Measurements from ENCODE around the gene FILIP1L. TPM values are rescaled to one million over a fixed set of nuclear protein-coding genes. Genes with fewer than 3 reads are reported as not detected.

The FILIP1L gene
- total and polyA plus RNA-seq, 2 experiments from 2014 or later, result 0.45 to 0.82 TPM

DNA sequence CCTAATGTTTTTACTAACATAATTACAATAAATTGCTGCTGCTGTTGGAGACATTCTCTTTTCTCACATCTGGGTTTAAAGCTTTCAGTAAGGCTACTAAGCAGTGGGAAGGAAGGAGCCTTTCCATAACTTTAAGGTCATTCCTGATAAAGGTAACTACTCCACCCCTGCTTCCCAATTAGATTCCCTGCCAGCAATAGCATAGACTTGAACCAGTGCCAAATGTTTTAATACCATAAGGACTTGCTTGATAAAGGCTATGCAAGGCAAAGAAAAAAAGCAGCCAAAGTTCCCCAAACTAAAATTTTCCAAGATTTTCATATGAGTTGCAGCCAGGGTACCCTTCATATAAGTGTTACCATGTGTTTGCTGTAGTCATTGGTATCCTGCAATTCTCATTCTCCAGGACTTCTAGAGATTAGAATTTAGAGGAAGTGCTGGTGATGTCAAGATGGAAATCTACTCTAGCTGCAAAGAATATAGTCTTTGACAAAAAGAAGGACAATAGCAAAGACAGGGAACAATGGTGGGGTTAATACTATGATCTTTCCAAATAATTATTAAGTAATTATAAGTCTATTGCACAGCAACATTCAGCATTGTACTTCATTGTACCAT, 106.1 kb downstream of the FILIP1L start:
- no peaks in the 10 kb centered on the region for H3K27me3 ChIP-seq
- H3K36me3 ChIP-seq, result no peaks in the 10 kb centered on the region
- DNase-seq (ENCODE audit: low read depth in 1 of 2, low spot score in 1 of 2), result peak in 1 of 2 donors; percentile 30
- H3K27ac ChIP-seq, result no peak overlapping the region
- H3K4me1 ChIP-seq (ENCODE audit: low read depth), result peaks cover 4% of the 10 kb centered on the region
- no peak overlapping the region for H3K4me3 ChIP-seq
- TF ChIP-seq, protein P1, sequence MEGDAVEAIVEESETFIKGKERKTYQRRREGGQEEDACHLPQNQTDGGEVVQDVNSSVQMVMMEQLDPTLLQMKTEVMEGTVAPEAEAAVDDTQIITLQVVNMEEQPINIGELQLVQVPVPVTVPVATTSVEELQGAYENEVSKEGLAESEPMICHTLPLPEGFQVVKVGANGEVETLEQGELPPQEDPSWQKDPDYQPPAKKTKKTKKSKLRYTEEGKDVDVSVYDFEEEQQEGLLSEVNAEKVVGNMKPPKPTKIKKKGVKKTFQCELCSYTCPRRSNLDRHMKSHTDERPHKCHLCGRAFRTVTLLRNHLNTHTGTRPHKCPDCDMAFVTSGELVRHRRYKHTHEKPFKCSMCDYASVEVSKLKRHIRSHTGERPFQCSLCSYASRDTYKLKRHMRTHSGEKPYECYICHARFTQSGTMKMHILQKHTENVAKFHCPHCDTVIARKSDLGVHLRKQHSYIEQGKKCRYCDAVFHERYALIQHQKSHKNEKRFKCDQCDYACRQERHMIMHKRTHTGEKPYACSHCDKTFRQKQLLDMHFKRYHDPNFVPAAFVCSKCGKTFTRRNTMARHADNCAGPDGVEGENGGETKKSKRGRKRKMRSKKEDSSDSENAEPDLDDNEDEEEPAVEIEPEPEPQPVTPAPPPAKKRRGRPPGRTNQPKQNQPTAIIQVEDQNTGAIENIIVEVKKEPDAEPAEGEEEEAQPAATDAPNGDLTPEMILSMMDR (IDR thresholded peaks at IDR 0.05; ENCODE audit: low read depth, low read length), result no peak
- H3K9me3 ChIP-seq (ENCODE audit: low read depth), result no peaks in the 10 kb centered on the region

DNA sequence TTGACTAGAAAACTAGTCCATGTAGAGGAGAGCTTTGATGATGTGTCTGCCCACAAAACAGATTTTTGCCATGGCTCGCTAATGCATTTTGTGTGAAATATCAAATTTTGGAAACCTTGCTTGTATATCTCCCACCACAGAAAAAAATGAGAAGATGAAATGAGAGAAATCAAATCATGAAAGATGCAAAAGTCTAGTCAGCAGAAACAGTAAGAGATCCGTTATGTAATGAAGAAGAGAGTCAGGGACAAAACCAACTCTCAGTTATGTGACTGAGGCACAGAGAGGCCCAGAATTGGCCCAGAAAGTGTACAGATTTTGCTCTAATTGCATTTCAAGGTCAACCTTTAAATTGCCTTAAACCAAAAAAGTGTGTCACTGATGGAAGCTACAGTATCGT, 107.0 kb downstream of the FILIP1L start:
- Histone ChIP-seq H3K27me3 (no peaks in the 10 kb centered on the region), H3K27ac (no peak overlapping the region), H3K4me1 (ENCODE audit: low read depth) (peaks cover 4% of the 10 kb centered on the region), H3K36me3 (no peaks in the 10 kb centered on the region), H3K4me3 (no peak overlapping the region), H3K9me3 (ENCODE audit: low read depth) (no peaks in the 10 kb centered on the region)
- no peak for DNase-seq (ENCODE audit: low read depth in 1 of 2, low spot score in 1 of 2)
- TF ChIP-seq, protein P1 (IDR thresholded peaks at IDR 0.05; ENCODE audit: low read depth, low read length), result no peak

DNA sequence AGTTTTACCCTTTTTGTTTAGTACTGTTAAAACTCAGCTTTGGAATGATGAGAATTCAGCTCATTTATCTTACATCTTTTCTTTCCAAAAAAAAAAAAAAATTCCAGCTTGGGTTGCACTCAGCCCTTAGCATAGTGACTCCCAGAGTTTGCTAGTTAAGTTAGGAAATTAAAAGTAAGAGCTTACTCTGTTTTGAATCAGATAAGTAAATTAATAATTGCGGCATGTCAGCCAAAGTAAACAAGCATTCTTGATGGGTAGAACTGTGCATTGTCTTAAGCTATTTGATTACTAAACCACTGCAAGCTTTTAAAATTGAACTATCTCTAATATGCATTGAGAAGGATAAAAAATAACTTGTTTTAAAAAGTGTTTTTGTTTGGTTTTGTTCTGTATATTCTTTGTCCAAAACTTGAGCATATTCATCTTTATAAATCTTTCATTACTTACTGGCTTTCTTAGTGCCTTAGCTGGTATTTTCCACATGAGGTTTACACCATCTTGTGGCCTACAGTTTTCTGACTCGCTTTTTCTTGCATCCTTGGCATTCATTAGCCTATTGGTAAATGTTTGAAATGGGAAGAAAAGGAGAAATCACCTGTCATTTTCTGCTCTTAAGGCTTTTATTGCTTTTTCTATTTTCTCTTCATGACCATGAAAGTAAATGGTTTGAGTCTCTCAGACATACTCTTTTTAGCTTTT, 107.6 kb downstream of the FILIP1L start:
- H3K9me3 ChIP-seq (ENCODE audit: low read depth), result no peaks in the 10 kb centered on the region
- peak in 1 of 2 donors; percentile 58 for DNase-seq (ENCODE audit: low read depth in 1 of 2, low spot score in 1 of 2)
- H3K27ac ChIP-seq, result no peak overlapping the region
- H3K4me3 ChIP-seq, result no peak overlapping the region
- TF ChIP-seq, protein P1 (IDR thresholded peaks at IDR 0.05; ENCODE audit: low read depth, low read length), result no peak
- H3K36me3 ChIP-seq, result no peaks in the 10 kb centered on the region
- H3K4me1 ChIP-seq (ENCODE audit: low read depth), result peaks cover 4% of the 10 kb centered on the region
- no peaks in the 10 kb centered on the region for H3K27me3 ChIP-seq

- Histone ChIP-seq H3K4me1 (ENCODE audit: low read depth) (peaks cover 4% of the 10 kb centered on the region), H3K27ac (no peak overlapping the region), H3K4me3 (no peak overlapping the region), H3K27me3 (no peaks in the 10 kb centered on the region), H3K9me3 (ENCODE audit: low read depth) (no peaks in the 10 kb centered on the region), H3K36me3 (no peaks in the 10 kb centered on the region)
- TF ChIP-seq, protein P1 (IDR thresholded peaks at IDR 0.05; ENCODE audit: low read depth, low read length), result no peak
- DNase-seq (ENCODE audit: low read depth in 1 of 2, low spot score in 1 of 2), result peak in 1 of 2 donors; percentile 39
Measured at GRCh38 chr3:100005665-100006393, 108.5 kb downstream of the FILIP1L start.

GRCh38 chr3:100004931-100005330, 109.4 kb downstream of the FILIP1L start:
- Histone ChIP-seq H3K4me1 (ENCODE audit: low read depth) (peaks cover 4% of the 10 kb centered on the region), H3K27me3 (no peaks in the 10 kb centered on the region), H3K27ac (no peak overlapping the region), H3K4me3 (no peak overlapping the region), H3K9me3 (ENCODE audit: low read depth) (no peaks in the 10 kb centered on the region), H3K36me3 (no peaks in the 10 kb centered on the region)
- TF ChIP-seq, protein P1 (IDR thresholded peaks at IDR 0.05; ENCODE audit: low read depth, low read length), result no peak
- DNase-seq (ENCODE audit: low read depth in 1 of 2, low spot score in 1 of 2), result peak in 1 of 2 donors; percentile 17
